Measurements from ENCODE around the gene SNTG2. TPM values are rescaled to one million over a fixed set of nuclear protein-coding genes. Genes with fewer than 3 reads are reported as not detected.

Gene SNTG2
- total RNA-seq, 4 donors from 2014 or later, result 1.7 to 5.9 (median 2.0) TPM; not detected in 1

- 53 to 60% methylated on average over 2 of the region's 2 CpGs for WGBS, 2 donors
- TF ChIP-seq CTCF (IDR thresholded peaks at IDR 0.05) (no peak), POLR2A (IDR thresholded peaks at IDR 0.05) (no peak)
- intact Hi-C loops (cut with DNase I), result no loop called here
Measured at GRCh38 chr2:1002350-1002749, 51.7 kb downstream of the SNTG2 start.

GRCh38 chr2:1004398-1004797 is 53.7 kb downstream of the SNTG2 start:
- no peaks in the 10 kb centered on the region for H3K27me3 ChIP-seq
- TF ChIP-seq CTCF (IDR thresholded peaks at IDR 0.05), result no peak
- no peak for TF ChIP-seq POLR2A (IDR thresholded peaks at IDR 0.05)
- no peak for DNase-seq
- H3K9me3 ChIP-seq, result no peaks in the 10 kb centered on the region
- 64 to 80% methylated on average over 5 of the region's 5 CpGs for WGBS, 2 donors
- intact Hi-C loops (cut with DNase I), result no loop called here
- no peak overlapping the region for H3K4me3 ChIP-seq
- no peak overlapping the region for H3K27ac ChIP-seq
- H3K4me1 ChIP-seq, result no peaks in the 10 kb centered on the region
- no peaks in the 10 kb centered on the region for H3K36me3 ChIP-seq

More at GRCh38 chr2:1002350-1002749, 51.7 kb downstream of the SNTG2 start:
- H3K36me3 ChIP-seq, result no peaks in the 10 kb centered on the region
- H3K9me3 ChIP-seq, result no peaks in the 10 kb centered on the region
- DNase-seq, result no peak
- no peak overlapping the region for H3K4me3 ChIP-seq
- H3K4me1 ChIP-seq, result no peaks in the 10 kb centered on the region
- H3K27me3 ChIP-seq, result peaks cover 0 to 2% (median 0%) of the 10 kb centered on the region in 4 donors
- no peak overlapping the region for H3K27ac ChIP-seq

GRCh38 chr2:1010415-1010930 is 59.8 kb downstream of the SNTG2 start:
- H3K9me3 ChIP-seq, result no peaks in the 10 kb centered on the region
- H3K4me1 ChIP-seq, result peaks cover 0 to 6% (median 0%) of the 10 kb centered on the region in 3 donors
- H3K27me3 ChIP-seq, result no peaks in the 10 kb centered on the region
- no peak overlapping the region for H3K4me3 ChIP-seq
- no peak for TF ChIP-seq POLR2A (IDR thresholded peaks at IDR 0.05)
- no peak for TF ChIP-seq CTCF (IDR thresholded peaks at IDR 0.05)
- intact Hi-C loops (cut with DNase I), result no loop called here
- WGBS, 2 donors, result 16 to 19% methylated on average over 5 to 7 of the region's 7 CpGs
- no peaks in the 10 kb centered on the region for H3K36me3 ChIP-seq
- no peak overlapping the region for H3K27ac ChIP-seq
- no peak for DNase-seq

GRCh38 chr2:1011006-1011405 is 60.4 kb downstream of the SNTG2 start:
- no peak overlapping the region for H3K27ac ChIP-seq
- no peaks in the 10 kb centered on the region for H3K36me3 ChIP-seq
- intact Hi-C loops (cut with DNase I), result no loop called here
- 38 to 46% methylated on average over 5 of the region's 5 CpGs for WGBS, 2 donors
- TF ChIP-seq CTCF (IDR thresholded peaks at IDR 0.05), result no peak
- no peak for TF ChIP-seq POLR2A (IDR thresholded peaks at IDR 0.05)
- peaks cover 0 to 6% (median 0%) of the 10 kb centered on the region in 3 donors for H3K4me1 ChIP-seq
- DNase-seq, result no peak
- H3K4me3 ChIP-seq, result no peak overlapping the region
- no peaks in the 10 kb centered on the region for H3K9me3 ChIP-seq
- H3K27me3 ChIP-seq, result no peaks in the 10 kb centered on the region

GRCh38 chr2:1011985-1012384 is 61.3 kb downstream of the SNTG2 start:
- Histone ChIP-seq H3K4me3 (no peak overlapping the region), H3K9me3 (no peaks in the 10 kb centered on the region), H3K27ac (no peak overlapping the region), H3K36me3 (no peaks in the 10 kb centered on the region), H3K27me3 (no peaks in the 10 kb centered on the region), H3K4me1 (peaks cover 0 to 6% (median 0%) of the 10 kb centered on the region in 3 donors)
- no peak for TF ChIP-seq CTCF (IDR thresholded peaks at IDR 0.05)
- TF ChIP-seq POLR2A (IDR thresholded peaks at IDR 0.05), result no peak
- no peak for DNase-seq
- WGBS, 2 donors, result 84 to 89% methylated on average over 6 to 7 of the region's 7 CpGs
- intact Hi-C loops (cut with DNase I), result no loop called here

All from esophagus squamous epithelium (tissue), 5 donors.